ENCODE measurements around the gene ZNF550.

Gene ZNF550

GRCh38 chr19:57583104-57583520 is 23.4 kb upstream of the ZNF550 start:
- in situ Hi-C loops (cut with MboI; ENCODE audit: low pct_unique_long_range_greater_than_20kb, low sequenced_read_pairs, unreplicated experiment) = no loop called here
- DNase-seq (ENCODE audit: low spot score) = no peak
- TF ChIP-seq, protein P1, sequence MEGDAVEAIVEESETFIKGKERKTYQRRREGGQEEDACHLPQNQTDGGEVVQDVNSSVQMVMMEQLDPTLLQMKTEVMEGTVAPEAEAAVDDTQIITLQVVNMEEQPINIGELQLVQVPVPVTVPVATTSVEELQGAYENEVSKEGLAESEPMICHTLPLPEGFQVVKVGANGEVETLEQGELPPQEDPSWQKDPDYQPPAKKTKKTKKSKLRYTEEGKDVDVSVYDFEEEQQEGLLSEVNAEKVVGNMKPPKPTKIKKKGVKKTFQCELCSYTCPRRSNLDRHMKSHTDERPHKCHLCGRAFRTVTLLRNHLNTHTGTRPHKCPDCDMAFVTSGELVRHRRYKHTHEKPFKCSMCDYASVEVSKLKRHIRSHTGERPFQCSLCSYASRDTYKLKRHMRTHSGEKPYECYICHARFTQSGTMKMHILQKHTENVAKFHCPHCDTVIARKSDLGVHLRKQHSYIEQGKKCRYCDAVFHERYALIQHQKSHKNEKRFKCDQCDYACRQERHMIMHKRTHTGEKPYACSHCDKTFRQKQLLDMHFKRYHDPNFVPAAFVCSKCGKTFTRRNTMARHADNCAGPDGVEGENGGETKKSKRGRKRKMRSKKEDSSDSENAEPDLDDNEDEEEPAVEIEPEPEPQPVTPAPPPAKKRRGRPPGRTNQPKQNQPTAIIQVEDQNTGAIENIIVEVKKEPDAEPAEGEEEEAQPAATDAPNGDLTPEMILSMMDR (IDR thresholded peaks at IDR 0.05; ENCODE audit: extremely low read depth, insufficient read depth, missing control alignments) = no peak

DNA sequence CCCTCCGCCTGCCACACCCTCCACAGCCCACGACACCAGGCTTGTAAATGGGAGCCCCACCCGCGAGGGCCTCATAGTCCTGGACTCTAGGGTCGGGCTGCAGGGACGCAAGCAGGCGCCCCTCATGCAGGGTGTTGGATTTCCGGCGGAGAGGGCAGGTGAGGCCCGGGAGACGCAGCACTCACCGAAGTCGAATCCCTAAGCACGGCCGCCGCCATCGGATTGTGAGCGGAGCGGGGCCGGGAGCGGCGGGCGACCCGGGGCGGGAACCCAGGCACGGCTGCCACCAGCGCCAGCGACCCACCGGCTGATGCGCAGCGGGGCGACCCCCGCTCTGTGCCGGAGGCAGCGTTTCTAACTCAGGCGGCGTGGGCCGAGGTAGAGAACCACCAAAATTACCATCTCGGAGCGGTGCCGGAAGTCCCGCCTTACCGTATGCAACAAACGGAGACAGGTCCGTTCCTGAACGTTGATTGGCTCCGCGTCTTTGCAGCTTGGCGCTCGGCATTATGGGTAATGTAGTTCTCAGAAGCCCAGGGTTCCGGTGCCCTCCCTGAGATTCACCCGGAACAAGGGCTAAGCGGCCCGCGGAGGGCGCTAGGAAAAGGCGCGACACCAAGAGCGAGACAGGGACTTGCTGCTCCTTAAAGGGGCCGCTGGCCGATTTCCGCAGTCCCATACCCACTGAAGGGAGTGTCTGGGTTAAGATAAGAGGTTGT is 19.0 kb upstream of the ZNF550 start, which contains the start of gene ZNF416:
Gene ZNF416 (minus strand): TSS at position 425 of the 719 bp plus-strand sequence. CDS start 207 bp downstream, at position 218.
- peak; percentile 99 for DNase-seq (ENCODE audit: low spot score)
- TF ChIP-seq, protein P1 (IDR thresholded peaks at IDR 0.05; ENCODE audit: extremely low read depth, insufficient read depth, missing control alignments) = peak; percentile 46
- in situ Hi-C loops (cut with MboI; ENCODE audit: low pct_unique_long_range_greater_than_20kb, low sequenced_read_pairs, unreplicated experiment) = no loop called here

DNA sequence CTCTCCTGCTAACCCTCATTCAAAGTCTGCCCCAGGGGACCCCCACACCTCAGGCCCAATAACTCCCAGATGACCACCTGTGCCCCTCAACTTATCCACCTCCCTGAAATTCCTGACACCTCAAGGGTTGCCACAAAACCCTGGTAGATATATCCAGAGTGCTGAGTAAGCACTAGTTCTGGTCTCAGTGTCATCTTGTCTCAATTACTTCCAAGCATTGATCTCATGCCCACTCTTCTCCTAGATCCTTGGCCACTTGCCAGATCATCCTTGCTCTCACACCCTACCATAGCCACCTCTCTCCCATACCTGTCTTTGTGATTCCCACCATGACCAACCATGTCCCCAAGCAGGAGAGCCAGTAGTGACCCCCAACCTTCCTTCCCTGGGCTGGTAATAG is 17.0 kb upstream of the ZNF550 start:
- in situ Hi-C loops (cut with MboI; ENCODE audit: low pct_unique_long_range_greater_than_20kb, low sequenced_read_pairs, unreplicated experiment) = no loop called here
- no peak for DNase-seq (ENCODE audit: low spot score)
- TF ChIP-seq, protein P1 (IDR thresholded peaks at IDR 0.05; ENCODE audit: extremely low read depth, insufficient read depth, missing control alignments) = no peak

DNA sequence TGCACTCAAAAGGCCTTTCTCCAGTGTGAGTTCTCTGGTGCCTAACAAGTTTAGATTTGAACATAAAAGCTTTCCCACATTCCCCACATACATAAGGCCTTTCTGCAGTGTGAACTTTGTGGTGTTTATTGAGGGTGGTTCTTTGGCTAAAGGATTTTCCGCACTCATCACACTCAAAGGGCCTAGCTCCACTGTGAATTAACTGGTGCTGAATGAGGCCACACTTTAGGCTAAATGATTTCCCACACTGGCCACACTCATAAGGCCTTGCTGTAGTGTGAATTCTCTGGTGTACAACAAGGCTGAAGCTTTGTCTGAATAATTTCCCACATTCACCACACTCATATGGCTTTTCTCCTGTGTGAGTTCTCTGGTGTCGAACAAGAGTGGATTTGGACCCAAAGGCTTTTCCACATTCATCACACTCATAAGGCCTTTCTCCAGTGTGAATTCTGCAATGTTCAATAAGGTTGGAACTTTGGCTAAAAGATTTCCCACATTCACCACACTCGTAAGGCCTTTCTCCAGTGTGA is 12.8 kb upstream of the ZNF550 start:
- in situ Hi-C loops (cut with MboI; ENCODE audit: low pct_unique_long_range_greater_than_20kb, low sequenced_read_pairs, unreplicated experiment) = no loop called here
- DNase-seq (ENCODE audit: low spot score) = no peak
- TF ChIP-seq, protein P1 (IDR thresholded peaks at IDR 0.05; ENCODE audit: extremely low read depth, insufficient read depth, missing control alignments) = no peak

DNA sequence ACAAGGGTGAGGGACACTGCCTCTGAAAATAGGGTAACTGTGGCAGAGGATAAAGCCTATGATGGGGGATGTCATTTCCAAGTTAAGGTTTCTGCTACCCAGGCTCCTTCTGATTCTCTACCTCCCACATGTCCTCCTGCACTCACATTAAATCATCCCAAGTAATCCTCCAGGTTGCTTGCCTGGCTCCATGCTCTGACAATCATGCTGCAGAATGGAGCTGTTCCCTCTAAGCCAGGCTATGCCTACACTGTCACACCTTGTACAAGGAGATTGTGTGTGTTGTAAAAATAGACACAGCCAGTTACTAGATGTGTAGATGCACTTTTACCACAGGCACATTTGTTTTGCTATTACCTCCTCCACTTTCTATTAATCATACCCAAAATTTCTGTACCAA is 11.0 kb upstream of the ZNF550 start:
- DNase-seq (ENCODE audit: low spot score) = no peak
- TF ChIP-seq, protein P1 (IDR thresholded peaks at IDR 0.05; ENCODE audit: extremely low read depth, insufficient read depth, missing control alignments) = no peak
- in situ Hi-C loops (cut with MboI; ENCODE audit: low pct_unique_long_range_greater_than_20kb, low sequenced_read_pairs, unreplicated experiment) = no loop called here

GRCh38 chr19:57566396-57567265 is 7.0 kb upstream of the ZNF550 start:
- in situ Hi-C loops (cut with MboI; ENCODE audit: low pct_unique_long_range_greater_than_20kb, low sequenced_read_pairs, unreplicated experiment) = no loop called here
- DNase-seq (ENCODE audit: low spot score) = no peak
- TF ChIP-seq, protein P1 (IDR thresholded peaks at IDR 0.05; ENCODE audit: extremely low read depth, insufficient read depth, missing control alignments) = no peak

Measured in GM13977 (cell line).